Endothelial cell of umbilical vein (primary cell): Measurements from ENCODE around the gene PDGFRB. TPM values are rescaled to one million over a fixed set of nuclear protein-coding genes. Genes with fewer than 3 reads are reported as not detected.

Experiments
- BruUV-seq: library from RNA; stranded (reverse); fragments of 400-500 nt; replicated peaks from 2 replicates; lab custom pipeline; 2021; lab: Mats Ljungman, UMichigan
- CTCF ChIA-PET: fragments of 300-600, 350-600 bp; sonication (Branson Sonifier 250); formaldehyde crosslinking; loops from one replicate; lab custom pipeline; 2021; ENCODE audit warnings: antibody characterized with exemption, inconsistent platforms; lab: Charles Lee
- POLR2A ChIA-PET: fragments of 300-600, 350-600 bp; sonication (Branson Sonifier 250); formaldehyde crosslinking; loops from one replicate; lab custom pipeline; 2021; ENCODE audit warnings: antibody characterized with exemption, inconsistent platforms; lab: Charles Lee
- DNase-seq: peaks from one replicate; pipeline ENCODE4 v3.0.0-alpha.2; 2011; ENCODE audit warnings: low read depth, low spot score
- FAIRE-seq: peaks from 2 replicates; lab custom pipeline; 2011; peaks lifted over from hg19 to GRCh38; lab: Jason Lieb, UNC
- H2AFZ ChIP-seq: 2 replicates; pipeline ENCODE4 v1.6.0; 2012; ENCODE audit warnings: low read depth, low read length, control low read depth, inconsistent platforms
- H3K27ac ChIP-seq: 2 replicates; pipeline ENCODE4 v1.5.1; 2011; ENCODE audit warnings: low read depth, mild to moderate bottlenecking, control low read depth, low read length, moderate library complexity; ENCODE audit not compliant: insufficient read depth
- H3K27me3 ChIP-seq, 2 experiments: 2 replicates each; pipeline versions ENCODE4 v1.6.0 to v1.6.1; 2011; ENCODE audit warnings: low read length in 2 of 2, mixed read lengths in 1 of 2; ENCODE audit not compliant: control insufficient read depth in 2 of 2, insufficient read depth in 2 of 2
- H3K36me3 ChIP-seq, 2 experiments: 2 replicates in 1 of 2; 3 replicates in 1 of 2; pipeline ENCODE4 v1.5.1; 2011; ENCODE audit warnings: low read length in 2 of 2, mild to moderate bottlenecking in 1 of 2, moderate library complexity in 1 of 2; ENCODE audit not compliant: control insufficient read depth in 2 of 2, insufficient read depth in 2 of 2; ENCODE audit errors: extremely low read depth in 1 of 2
- H3K4me1 ChIP-seq: 3 replicates; pipeline ENCODE4 v1.5.1; 2011; ENCODE audit warnings: mild to moderate bottlenecking, low read length; ENCODE audit not compliant: control insufficient read depth, insufficient read depth; ENCODE audit errors: extremely low read depth
- H3K4me2 ChIP-seq: 2 replicates; pipeline ENCODE4 v1.6.1; 2011; ENCODE audit warnings: low read length, control low read depth, mixed read lengths; ENCODE audit not compliant: insufficient read depth
- H3K4me3 ChIP-seq, 3 experiments: fragments of 200-600 bp in 1 of 3; sonication (generic), shearing (Covaris generic) in 1 of 3; replicated peaks in 1 of 3; 2 replicates each; pipeline ENCODE4 v1.5.1; 2011 to 2016; ENCODE audit warnings: control low read depth in 3 of 3, low read length in 3 of 3, mild to moderate bottlenecking in 2 of 3, inconsistent platforms in 1 of 3, low read depth in 1 of 3, moderate library complexity in 1 of 3; ENCODE audit not compliant: insufficient read depth in 1 of 3
- H3K79me2 ChIP-seq: 2 replicates; pipeline ENCODE4 v1.6.0; 2012; ENCODE audit warnings: low read length, inconsistent platforms; ENCODE audit not compliant: control insufficient read depth, insufficient read depth
- H3K9ac ChIP-seq: replicated peaks from 2 replicates; pipeline ENCODE3; 2011; ENCODE audit warnings: low read length, control low read depth; ENCODE audit not compliant: insufficient read depth; ENCODE audit errors: extremely low read depth
- H3K9me1 ChIP-seq: replicated peaks from 3 replicates; pipeline ENCODE4 v1.6.0; 2011; ENCODE audit warnings: mild to moderate bottlenecking, low read length; ENCODE audit not compliant: control insufficient read depth, insufficient read depth; ENCODE audit errors: extremely low read depth
- H3K9me3 ChIP-seq: replicated peaks from 2 replicates; pipeline ENCODE4 v1.5.1; 2012; ENCODE audit warnings: low read length, inconsistent platforms; ENCODE audit not compliant: control insufficient read depth, insufficient read depth
- H4K20me1 ChIP-seq: replicated peaks from 2 replicates; pipeline ENCODE3; 2011; ENCODE audit warnings: mild to moderate bottlenecking, low read length; ENCODE audit not compliant: control insufficient read depth, insufficient read depth; ENCODE audit errors: extremely low read depth
- CTCF ChIP-seq, 2 donors: IDR thresholded peaks; 1 replicate in 1 of 2; 2 replicates in 1 of 2; pipeline ENCODE4 v1.5.1; 2011; ENCODE audit warnings: low read length in 2 of 2, mild to moderate bottlenecking in 2 of 2, moderate library complexity in 2 of 2, control low read depth in 1 of 2, inconsistent platforms in 1 of 2, low read depth in 1 of 2; ENCODE audit not compliant: insufficient read depth in 1 of 2; ENCODE audit errors: extremely low read depth in 1 of 2
- EZH2 ChIP-seq: IDR thresholded peaks from 2 replicates; pipeline ENCODE4 v1.6.1; 2012; ENCODE audit warnings: borderline replicate concordance, low read depth, mild to moderate bottlenecking, moderate library complexity, low read length, inconsistent platforms; ENCODE audit not compliant: severe bottlenecking
- FOS ChIP-seq: IDR thresholded peaks from 2 replicates; pipeline ENCODE4 v1.6.1; 2011; ENCODE audit warnings: mild to moderate bottlenecking, low read length, moderate library complexity, borderline replicate concordance; ENCODE audit not compliant: insufficient read depth
- GATA2 ChIP-seq: IDR thresholded peaks from 2 replicates; pipeline ENCODE4 v1.7.0; 2011; ENCODE audit warnings: low read depth, mild to moderate bottlenecking, moderate library complexity, mixed read lengths, low read length; ENCODE audit not compliant: insufficient read length, insufficient read depth
- JUN ChIP-seq: IDR thresholded peaks from 2 replicates; pipeline ENCODE4 v1.6.1; 2011; ENCODE audit warnings: borderline replicate concordance, low read depth; ENCODE audit not compliant: insufficient read length, insufficient read depth
- MAX ChIP-seq: IDR thresholded peaks from 2 replicates; pipeline ENCODE4 v1.6.1; 2011; ENCODE audit not compliant: insufficient read depth, insufficient read length
- MYC ChIP-seq: IDR thresholded peaks from one replicate; pipeline ENCODE4 v1.6.1; 2011; ENCODE audit warnings: mild to moderate bottlenecking, low read depth, low read length
- POLR2A ChIP-seq: IDR thresholded peaks from 2 replicates; pipeline ENCODE4 v1.6.1; 2012; ENCODE audit warnings: low read depth, mild to moderate bottlenecking, control low read depth, low read length
- POLR2AphosphoS5 ChIP-seq: IDR thresholded peaks from 2 replicates; pipeline ENCODE4 v1.6.1; 2012; ENCODE audit warnings: low read depth, mild to moderate bottlenecking, control low read depth, low read length, moderate library complexity; ENCODE audit not compliant: insufficient read depth
- dilution Hi-C: fragments of 300-500 bp; cut with MboI; formaldehyde crosslinking; loops from one replicate; pipeline ENCODE4 v1.15.0; 2019; ENCODE audit warnings: low sequenced_read_pairs; ENCODE audit not compliant: extremely low pct_ligation_motif_present
- intact Hi-C: fragments of 100-400 bp; cut with micrococcal nuclease; formaldehyde crosslinking; loops from one replicate; pipeline ENCODE4 v1.10.0; 2022
- polyA plus RNA-seq, 4 experiments: library from polyadenylated mRNA; depleted of rRNA in 3 of 4; stranded (reverse) in 3 of 4; unstranded in 1 of 4; fragments of >200 nt; gene quantifications; 2 replicates each; pipeline versions ENCODE4 v1.2.1 to v1.2.3, GENCODE V29; 2011 to 2012; ENCODE audit warnings: missing spikeins in 1 of 4
- total RNA-seq: library from RNA; stranded (reverse); gene quantifications from 2 replicates; pipeline ENCODE4 v1.2.3, GENCODE V29; 2021

The PDGFRB gene
- total and polyA plus RNA-seq, 2 donors (not counting 3 experiments of a cell fraction or from before 2014, with no cell fraction given): 1.4 to 1.7 TPM

DNA sequence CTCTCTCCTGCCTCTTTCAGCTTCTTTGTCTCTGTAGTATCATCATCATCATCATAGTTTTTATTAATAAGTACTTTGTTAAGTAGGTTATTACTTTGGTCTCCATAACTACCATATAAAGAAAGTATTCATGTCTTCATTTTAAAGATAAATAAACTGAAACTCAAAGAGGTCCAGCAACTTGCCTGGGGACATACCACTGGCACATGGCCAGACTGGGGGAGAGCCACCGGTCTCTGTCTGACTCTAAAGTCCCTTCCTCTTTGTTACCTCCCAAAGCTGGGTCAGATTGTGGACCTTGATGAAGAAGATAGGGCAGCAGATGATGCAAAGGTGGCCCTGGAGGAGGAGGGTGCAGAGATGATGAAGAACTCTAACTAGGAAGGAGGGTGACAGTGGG, 19.4 kb upstream of the PDGFRB start:
- TF ChIP-seq EZH2: no peak
- no peak for TF ChIP-seq GATA2
- TF ChIP-seq MYC: no peak
- no peak for TF ChIP-seq JUN
- TF ChIP-seq FOS: no peak
- TF ChIP-seq CTCF (IDR thresholded peaks at IDR 0.05; ENCODE audit: extremely low read depth in 1 of 2, insufficient read depth in 1 of 2, low read depth in 1 of 2, low read length in 2 of 2): no peak
- TF ChIP-seq MAX: no peak
- TF ChIP-seq POLR2A: no peak
- TF ChIP-seq POLR2AphosphoS5: no peak
- Histone ChIP-seq H3K9me3 (no peaks in the 10 kb centered on the region), H2AFZ (no peak overlapping the region), H3K27me3 (peaks cover 9 to 13% of the 10 kb centered on the region in 2 experiments), H3K4me2 (no peak overlapping the region), H3K27ac (no peak overlapping the region), H4K20me1 (no peaks in the 10 kb centered on the region), H3K9me1 (no peaks in the 10 kb centered on the region), H3K4me1 (no peaks in the 10 kb centered on the region), H3K36me3 (no peaks in the 10 kb centered on the region), H3K9ac (no peak overlapping the region), H3K4me3 (no peak overlapping the region), H3K79me2 (no peaks in the 10 kb centered on the region)
- dilution Hi-C loops: no loop called here
- ChIA-PET CTCF (interaction anchor here (0.7 to 2.9 kb wide), 17 partner anchors 11 to 341 kb away, joined by 3 to 27 read pairs (median 5); partner anchors contain the start of gene PDGFRB), POLR2A (no interaction called here)
- DNase-seq (no peak), FAIRE-seq (no peak)
- intact Hi-C loops: loop anchor here (1.0 to 2.0 kb wide), 3 partner anchors 14 to 174 kb away; partner anchors contain the start of genes HMGXB3 and TIGD6
- BruUV-seq: no TSS peak
